Progenitor cell of endocrine pancreas (in vitro differentiated cells): ENCODE data around the gene NANS. TPM values are rescaled to one million over a fixed set of nuclear protein-coding genes. Genes with fewer than 3 reads are reported as not detected.

Source experiments
- DNase-seq: peaks from one replicate; pipeline ENCODE4 v3.0.0; 2021; ENCODE audit warnings: low spot score; ENCODE audit not compliant: unreplicated experiment
- H3K27ac Mint-ChIP-seq: 2 replicates; pipeline ENCODE4 v1.8.0; 2021; ENCODE audit warnings: mild to moderate bottlenecking, moderate library complexity, mixed read lengths
- H3K27me3 Mint-ChIP-seq: 2 replicates; pipeline ENCODE4 v1.8.0; 2021; ENCODE audit warnings: mixed read lengths
- H3K36me3 Mint-ChIP-seq: 2 replicates; pipeline ENCODE4 v1.8.0; 2022; ENCODE audit warnings: mixed read lengths; ENCODE audit not compliant: insufficient read depth
- H3K4me1 Mint-ChIP-seq: 2 replicates; pipeline ENCODE4 v1.8.0; 2021; ENCODE audit warnings: low read depth, mixed read lengths
- H3K4me3 Mint-ChIP-seq: 2 replicates; pipeline ENCODE4 v1.8.0; 2021; ENCODE audit warnings: low read depth, mild to moderate bottlenecking, moderate library complexity, mixed read lengths
- H3K9me3 Mint-ChIP-seq: 2 replicates; pipeline ENCODE4 v1.8.0; 2021; ENCODE audit warnings: low read depth, mixed read lengths
- total RNA-seq: library from RNA; stranded (reverse); gene quantifications from 2 replicates; pipeline ENCODE4 v1.2.1, GENCODE V29; 2021
- TF ChIP-seq, protein P1 (sequence below): fragments of 200-600 bp; sonication (generic); IDR thresholded peaks from one replicate; pipeline ENCODE4 v1.5.0; 2021; ENCODE audit warnings: antibody characterized with exemption, mild to moderate bottlenecking; ENCODE audit not compliant: unreplicated experiment

The NANS gene
- total RNA-seq, 1 donor from 2014 or later: 31.9 TPM

DNA sequence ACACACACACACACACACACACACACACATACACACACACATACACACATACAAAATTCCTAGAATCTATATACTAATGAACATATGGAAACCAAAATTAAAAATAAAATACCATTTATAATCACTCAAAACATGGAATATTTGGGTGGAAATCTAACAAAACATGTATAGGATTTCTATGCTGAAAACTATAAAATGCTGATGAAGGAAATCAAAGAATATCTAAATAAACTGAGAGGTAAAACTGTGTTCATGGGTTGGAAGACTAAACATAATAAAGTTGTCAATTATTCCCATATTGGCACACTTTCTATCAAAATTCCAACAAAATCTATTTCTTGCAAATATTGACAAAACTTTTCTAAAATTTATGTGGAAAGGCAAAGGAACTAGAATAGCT is 25.4 kb upstream of the NANS start:
- no peak for DNase-seq
- Mint-ChIP-seq H3K4me3 (no peak overlapping the region), H3K27me3 (peaks cover 11% of the 10 kb centered on the region), H3K36me3 (peaks cover 2% of the 10 kb centered on the region), H3K4me1 (no peaks in the 10 kb centered on the region), H3K9me3 (no peaks in the 10 kb centered on the region), H3K27ac (no peak overlapping the region)
- TF ChIP-seq, protein P1, sequence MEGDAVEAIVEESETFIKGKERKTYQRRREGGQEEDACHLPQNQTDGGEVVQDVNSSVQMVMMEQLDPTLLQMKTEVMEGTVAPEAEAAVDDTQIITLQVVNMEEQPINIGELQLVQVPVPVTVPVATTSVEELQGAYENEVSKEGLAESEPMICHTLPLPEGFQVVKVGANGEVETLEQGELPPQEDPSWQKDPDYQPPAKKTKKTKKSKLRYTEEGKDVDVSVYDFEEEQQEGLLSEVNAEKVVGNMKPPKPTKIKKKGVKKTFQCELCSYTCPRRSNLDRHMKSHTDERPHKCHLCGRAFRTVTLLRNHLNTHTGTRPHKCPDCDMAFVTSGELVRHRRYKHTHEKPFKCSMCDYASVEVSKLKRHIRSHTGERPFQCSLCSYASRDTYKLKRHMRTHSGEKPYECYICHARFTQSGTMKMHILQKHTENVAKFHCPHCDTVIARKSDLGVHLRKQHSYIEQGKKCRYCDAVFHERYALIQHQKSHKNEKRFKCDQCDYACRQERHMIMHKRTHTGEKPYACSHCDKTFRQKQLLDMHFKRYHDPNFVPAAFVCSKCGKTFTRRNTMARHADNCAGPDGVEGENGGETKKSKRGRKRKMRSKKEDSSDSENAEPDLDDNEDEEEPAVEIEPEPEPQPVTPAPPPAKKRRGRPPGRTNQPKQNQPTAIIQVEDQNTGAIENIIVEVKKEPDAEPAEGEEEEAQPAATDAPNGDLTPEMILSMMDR: no peak

DNA sequence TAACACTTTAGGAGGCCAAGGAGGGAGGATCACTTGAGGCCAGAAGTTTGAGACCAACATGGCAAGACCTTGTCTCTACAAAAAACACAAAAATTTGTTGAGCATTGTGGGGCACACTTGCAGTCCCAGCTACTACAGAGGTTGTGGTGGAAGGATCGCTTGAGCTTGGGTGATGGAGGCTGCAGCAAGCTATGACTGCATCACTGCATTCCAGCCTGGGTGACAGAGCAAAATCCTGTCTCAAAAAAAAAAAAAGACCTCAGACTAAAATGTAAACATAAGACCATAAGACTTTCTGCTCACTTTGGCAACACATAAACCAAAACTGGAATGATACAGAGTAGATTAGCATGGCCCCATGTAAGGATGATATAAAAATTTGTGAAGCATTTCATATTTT is 24.6 kb upstream of the NANS start:
- no peaks in the 10 kb centered on the region for H3K9me3 Mint-ChIP-seq
- no peak overlapping the region for H3K27ac Mint-ChIP-seq
- H3K4me3 Mint-ChIP-seq: no peak overlapping the region
- H3K4me1 Mint-ChIP-seq: no peaks in the 10 kb centered on the region
- TF ChIP-seq, protein P1: no peak
- DNase-seq: no peak
- peaks cover 11% of the 10 kb centered on the region for H3K27me3 Mint-ChIP-seq
- H3K36me3 Mint-ChIP-seq: no peaks in the 10 kb centered on the region

DNA sequence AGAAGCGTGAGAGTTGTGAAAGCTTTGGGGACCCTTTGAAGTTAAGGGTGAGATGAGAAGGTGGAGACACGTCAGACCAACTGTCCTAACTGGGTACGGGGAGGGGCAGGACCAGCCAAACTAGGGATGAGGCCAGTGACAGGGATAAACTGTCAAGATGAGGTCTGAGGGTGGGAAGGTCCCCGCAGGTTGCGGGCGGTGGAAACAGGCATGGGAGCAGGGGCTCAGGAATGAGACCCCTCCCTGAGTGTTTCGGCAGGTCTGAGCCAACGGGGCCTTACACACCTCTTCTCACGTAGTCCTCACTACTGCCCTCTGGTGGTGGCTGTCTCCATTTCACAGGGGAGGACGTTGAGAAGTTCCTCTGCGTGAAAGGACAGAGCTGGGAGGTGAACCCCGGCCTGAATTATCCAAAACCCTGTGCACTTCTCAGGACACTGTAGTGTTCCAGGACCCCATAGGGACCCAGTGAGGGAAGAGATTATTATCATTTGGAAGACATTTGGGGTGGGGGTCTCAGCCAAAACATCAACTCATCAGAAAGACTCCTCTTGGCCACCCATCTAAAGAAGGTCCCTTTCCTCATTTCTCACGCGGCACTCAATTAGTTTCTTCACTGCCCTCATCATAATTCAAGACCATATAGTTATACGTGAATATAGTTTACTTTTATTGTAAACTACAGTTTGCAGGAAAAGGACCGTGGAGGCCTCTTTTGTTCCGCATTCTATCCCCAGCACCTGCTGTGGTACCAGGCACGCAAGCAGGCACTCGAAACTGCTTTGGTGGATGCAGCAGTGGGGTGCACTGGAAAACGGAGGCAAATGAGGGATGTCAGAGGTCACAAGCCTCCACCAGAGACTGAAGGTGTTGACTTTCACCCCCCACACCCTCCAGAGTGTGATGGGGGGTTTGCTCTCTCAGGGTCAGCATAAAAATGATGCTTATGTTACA is 21.7 kb upstream of the NANS start:
- TF ChIP-seq, protein P1: peak; percentile 82
- no peak overlapping the region for H3K4me3 Mint-ChIP-seq
- H3K27me3 Mint-ChIP-seq: peaks cover 14% of the 10 kb centered on the region
- H3K9me3 Mint-ChIP-seq: no peaks in the 10 kb centered on the region
- H3K27ac Mint-ChIP-seq: no peak overlapping the region
- no peaks in the 10 kb centered on the region for H3K4me1 Mint-ChIP-seq
- H3K36me3 Mint-ChIP-seq: no peaks in the 10 kb centered on the region
- DNase-seq: peak; percentile 72

DNA sequence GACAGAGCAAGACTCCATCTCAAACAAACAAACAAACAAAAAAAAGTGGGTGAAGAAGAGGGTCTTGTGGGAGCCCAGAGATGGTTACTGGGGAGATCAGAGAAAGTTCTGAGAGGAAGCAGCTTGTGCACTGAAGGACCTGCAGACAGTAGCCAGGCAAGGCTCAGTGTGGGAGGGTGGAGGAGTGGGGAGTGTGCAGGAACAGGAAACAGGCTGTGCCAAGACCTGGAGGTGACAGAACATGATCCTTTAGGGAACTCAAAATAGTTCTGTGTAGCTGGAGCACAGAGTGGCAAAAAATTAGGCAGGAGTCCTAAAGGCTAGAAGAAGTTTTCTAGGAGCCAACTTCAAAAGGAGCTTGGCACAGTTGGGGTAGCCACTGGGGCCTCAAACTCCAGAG is 19.2 kb upstream of the NANS start:
- H3K4me3 Mint-ChIP-seq: no peak overlapping the region
- peaks cover 19% of the 10 kb centered on the region for H3K27me3 Mint-ChIP-seq
- no peaks in the 10 kb centered on the region for H3K36me3 Mint-ChIP-seq
- H3K27ac Mint-ChIP-seq: no peak overlapping the region
- TF ChIP-seq, protein P1: no peak
- no peaks in the 10 kb centered on the region for H3K9me3 Mint-ChIP-seq
- no peak for DNase-seq
- no peaks in the 10 kb centered on the region for H3K4me1 Mint-ChIP-seq

DNA sequence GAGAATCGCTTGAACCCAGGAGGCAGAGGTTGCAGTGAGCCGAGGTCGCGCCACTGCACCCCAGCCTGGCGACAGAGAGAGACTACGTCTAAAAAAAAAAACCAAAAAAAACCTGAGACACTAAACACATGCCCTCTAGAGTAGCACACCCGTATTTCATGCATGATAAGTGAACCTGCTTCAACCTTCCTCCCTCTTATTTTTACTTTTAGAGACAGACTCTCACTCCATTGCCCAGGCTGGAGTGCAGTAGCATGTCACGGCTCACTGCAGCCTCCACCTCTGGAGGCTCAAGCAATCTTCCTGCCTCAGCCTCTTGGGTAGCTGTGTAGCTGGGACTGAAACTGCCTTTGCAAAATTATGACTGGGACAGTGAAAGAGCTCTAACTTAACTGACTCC is 17.6 kb upstream of the NANS start:
- DNase-seq: no peak
- H3K4me3 Mint-ChIP-seq: no peak overlapping the region

More for the DNA sequence above, 17.6 kb upstream of the NANS start:
- TF ChIP-seq, protein P1: no peak
- Mint-ChIP-seq H3K4me1 (no peaks in the 10 kb centered on the region), H3K27ac (no peak overlapping the region), H3K36me3 (no peaks in the 10 kb centered on the region), H3K27me3 (peaks cover 18% of the 10 kb centered on the region), H3K9me3 (no peaks in the 10 kb centered on the region)
